BE2C (cell line): ENCODE measurements around the gene MC2R.

Experiments used
- DNase-seq: peaks from one replicate; pipeline ENCODE4 v3.0.0-alpha.2; 2020
- H3K27me3 ChIP-seq: fragments of 250-450 bp; sonication (Bioruptor Pico); 2 replicates; pipeline ENCODE4 v1.5.1; 2020; ENCODE audit warnings: mild to moderate bottlenecking
- H3K36me3 ChIP-seq: fragments of 250-450 bp; sonication (Bioruptor Pico); 2 replicates; pipeline ENCODE4 v1.5.1; 2020; ENCODE audit warnings: mild to moderate bottlenecking
- H3K4me1 ChIP-seq: fragments of 250-450 bp; sonication (Bioruptor Pico); 2 replicates; pipeline ENCODE4 v1.5.1; 2020
- H3K4me3 ChIP-seq: 2 replicates; pipeline ENCODE4 v1.5.1; 2011; ENCODE audit warnings: low read depth, low read length
- H3K9me3 ChIP-seq: fragments of 250-450 bp; sonication (Bioruptor Pico); 2 replicates; pipeline ENCODE4 v1.5.1; 2020
- CTCF ChIP-seq: IDR thresholded peaks from 2 replicates; pipeline ENCODE4 v1.5.1; 2012; ENCODE audit warnings: mild to moderate bottlenecking, low read depth, low read length

The MC2R gene

GRCh38 chr18:13892098-13892497 lies 23.2 kb downstream of the MC2R start:
- no peak for TF ChIP-seq CTCF
- Histone ChIP-seq H3K9me3 (no peaks in the 10 kb centered on the region), H3K36me3 (no peaks in the 10 kb centered on the region), H3K4me3 (no peak overlapping the region), H3K4me1 (no peaks in the 10 kb centered on the region), H3K27me3 (no peaks in the 10 kb centered on the region)
- DNase-seq, result no peak

GRCh38 chr18:13890761-13891361 lies 24.5 kb downstream of the MC2R start:
- DNase-seq, result no peak
- no peaks in the 10 kb centered on the region for H3K27me3 ChIP-seq
- no peak for TF ChIP-seq CTCF
- no peaks in the 10 kb centered on the region for H3K4me1 ChIP-seq
- H3K9me3 ChIP-seq, result no peaks in the 10 kb centered on the region
- H3K36me3 ChIP-seq, result no peaks in the 10 kb centered on the region
- H3K4me3 ChIP-seq, result no peak overlapping the region

- H3K4me1 ChIP-seq, result no peaks in the 10 kb centered on the region
- DNase-seq, result no peak
- TF ChIP-seq CTCF, result no peak
- H3K9me3 ChIP-seq, result no peaks in the 10 kb centered on the region
- no peak overlapping the region for H3K4me3 ChIP-seq
- no peaks in the 10 kb centered on the region for H3K27me3 ChIP-seq
- H3K36me3 ChIP-seq, result no peaks in the 10 kb centered on the region
Measured at GRCh38 chr18:13889671-13890070, 25.7 kb downstream of the MC2R start.

GRCh38 chr18:13888191-13888716 lies 27.1 kb downstream of the MC2R start:
- H3K4me1 ChIP-seq, result no peaks in the 10 kb centered on the region
- H3K4me3 ChIP-seq, result no peak overlapping the region
- H3K27me3 ChIP-seq, result no peaks in the 10 kb centered on the region
- no peaks in the 10 kb centered on the region for H3K9me3 ChIP-seq
- no peak for TF ChIP-seq CTCF
- no peak for DNase-seq
- no peaks in the 10 kb centered on the region for H3K36me3 ChIP-seq

- H3K4me1 ChIP-seq, result no peaks in the 10 kb centered on the region
- no peak for TF ChIP-seq CTCF
- H3K36me3 ChIP-seq, result no peaks in the 10 kb centered on the region
Measured at GRCh38 chr18:13885009-13885408, 30.3 kb downstream of the MC2R start.

GRCh38 chr18:13879937-13880336 lies 35.4 kb downstream of the MC2R start:
- Histone ChIP-seq H3K36me3 (no peaks in the 10 kb centered on the region), H3K9me3 (no peaks in the 10 kb centered on the region), H3K27me3 (no peaks in the 10 kb centered on the region), H3K4me1 (no peaks in the 10 kb centered on the region), H3K4me3 (no peak overlapping the region)
- no peak for TF ChIP-seq CTCF
- no peak for DNase-seq

More at GRCh38 chr18:13885009-13885408, 30.3 kb downstream of the MC2R start:
- Histone ChIP-seq H3K9me3 (no peaks in the 10 kb centered on the region), H3K27me3 (no peaks in the 10 kb centered on the region), H3K4me3 (no peak overlapping the region)
- no peak for DNase-seq
